ENCODE data around the gene CLC.

Gene CLC

DNA sequence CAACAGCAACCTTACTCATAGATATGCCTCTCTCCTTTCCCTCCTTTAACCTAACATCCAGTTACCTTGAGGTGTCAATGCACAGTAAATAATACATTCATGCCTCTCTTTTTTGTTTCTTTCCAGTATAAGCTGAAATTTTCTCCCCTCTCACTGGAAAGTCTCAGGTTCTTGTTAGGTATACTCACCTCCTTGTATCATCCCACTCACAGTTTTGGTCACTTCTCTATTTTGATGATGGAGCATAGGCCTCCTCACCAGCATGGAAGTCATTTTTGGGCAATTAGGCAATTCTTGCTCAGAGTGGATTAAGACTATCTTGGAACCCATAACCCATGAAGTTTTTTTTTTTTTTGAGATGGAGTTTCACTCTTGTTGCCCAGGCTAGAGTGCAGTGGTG lies 39.3 kb downstream of the CLC start (continued):
- TF ChIP-seq ISL1 (CRISPR knock-in tag; IDR thresholded peaks at IDR 0.05) (no peak), ZC3H10 (CRISPR knock-in tag; IDR thresholded peaks at IDR 0.05) (no peak), ZFP30 (CRISPR knock-in tag; IDR thresholded peaks at IDR 0.05) (no peak), GLIS3 (CRISPR knock-in tag; IDR thresholded peaks at IDR 0.05) (no peak), BACH2 (CRISPR knock-in tag; IDR thresholded peaks at IDR 0.05; ENCODE audit: borderline replicate concordance) (no peak), ARNTL (CRISPR knock-in tag; IDR thresholded peaks at IDR 0.05; ENCODE audit: borderline replicate concordance, low read depth) (no peak)

DNA sequence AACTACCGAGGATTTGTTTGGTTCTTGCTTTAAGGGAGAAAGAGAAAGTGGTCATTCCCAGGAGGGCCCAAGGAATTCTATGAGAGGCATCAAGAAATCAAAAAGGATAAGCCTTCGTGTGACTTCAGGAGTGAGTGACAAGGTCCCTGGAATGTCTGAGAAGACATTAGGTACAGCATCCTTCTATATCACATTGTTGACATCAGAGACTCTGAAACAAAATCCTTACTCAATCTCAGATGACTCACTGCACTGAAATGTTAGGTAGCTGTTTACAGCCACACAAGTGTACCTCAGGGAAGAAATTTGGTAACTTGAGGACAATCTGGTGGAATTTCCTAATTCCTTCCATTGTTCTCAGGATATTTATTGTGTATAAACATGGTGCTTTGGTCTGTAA lies 41.4 kb downstream of the CLC start:
- ATAC-seq = no peak
- TF ChIP-seq ISL1 (CRISPR knock-in tag; IDR thresholded peaks at IDR 0.05) (no peak), ZFP30 (CRISPR knock-in tag; IDR thresholded peaks at IDR 0.05) (no peak), GLIS3 (CRISPR knock-in tag; IDR thresholded peaks at IDR 0.05) (no peak)

DNA sequence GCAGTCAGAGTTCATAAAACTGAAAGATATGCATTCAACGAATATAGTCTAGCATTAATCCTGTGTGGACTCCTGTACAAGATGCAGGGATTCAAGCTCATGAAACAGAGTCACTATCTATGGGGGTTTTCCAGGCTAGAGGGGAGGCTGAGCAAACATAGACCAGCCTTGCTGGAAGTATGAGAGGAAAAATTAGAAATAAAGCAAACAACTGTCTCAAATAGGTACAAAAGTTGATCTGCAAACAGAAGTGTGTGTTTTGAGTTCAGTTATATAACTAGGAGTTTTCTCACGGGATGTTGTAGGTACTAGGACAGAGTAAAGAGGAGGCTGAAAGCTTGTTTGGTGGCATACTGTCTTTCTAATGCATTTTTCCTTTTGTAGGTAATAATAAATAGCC lies 42.1 kb downstream of the CLC start:
- no peak for ATAC-seq
- TF ChIP-seq ISL1 (CRISPR knock-in tag; IDR thresholded peaks at IDR 0.05) (no peak), OSR1 (CRISPR knock-in tag; IDR thresholded peaks at IDR 0.05) (no peak), ZC3H10 (CRISPR knock-in tag; IDR thresholded peaks at IDR 0.05) (no peak), ZFP30 (CRISPR knock-in tag; IDR thresholded peaks at IDR 0.05) (no peak), CREB5 (CRISPR knock-in tag; IDR thresholded peaks at IDR 0.05; ENCODE audit: low read depth) (no peak), POU6F1 (CRISPR knock-in tag; IDR thresholded peaks at IDR 0.05; ENCODE audit: borderline replicate concordance, low read depth) (no peak), ARNTL (CRISPR knock-in tag; IDR thresholded peaks at IDR 0.05; ENCODE audit: borderline replicate concordance, low read depth) (no peak), ZNF565 (CRISPR knock-in tag; conservative IDR thresholded peaks at IDR 0.05; ENCODE audit: low read depth) (no peak), PPARA (CRISPR knock-in tag; IDR thresholded peaks at IDR 0.05; ENCODE audit: borderline replicate concordance) (no peak), SNAI2 (CRISPR knock-in tag; IDR thresholded peaks at IDR 0.05) (no peak), CSDC2 (CRISPR knock-in tag; IDR thresholded peaks at IDR 0.05) (no peak), RARB (CRISPR knock-in tag; IDR thresholded peaks at IDR 0.05) (no peak), ESRRG (CRISPR knock-in tag; IDR thresholded peaks at IDR 0.05) (no peak), TCF4 (CRISPR knock-in tag; IDR thresholded peaks at IDR 0.05; ENCODE audit: borderline replicate concordance) (no peak), GLIS3 (CRISPR knock-in tag; IDR thresholded peaks at IDR 0.05) (no peak), ZNF8 (CRISPR knock-in tag; IDR thresholded peaks at IDR 0.05) (no peak), ZNF70 (CRISPR knock-in tag; IDR thresholded peaks at IDR 0.05) (no peak)
- TF ChIP-seq, protein P1, sequence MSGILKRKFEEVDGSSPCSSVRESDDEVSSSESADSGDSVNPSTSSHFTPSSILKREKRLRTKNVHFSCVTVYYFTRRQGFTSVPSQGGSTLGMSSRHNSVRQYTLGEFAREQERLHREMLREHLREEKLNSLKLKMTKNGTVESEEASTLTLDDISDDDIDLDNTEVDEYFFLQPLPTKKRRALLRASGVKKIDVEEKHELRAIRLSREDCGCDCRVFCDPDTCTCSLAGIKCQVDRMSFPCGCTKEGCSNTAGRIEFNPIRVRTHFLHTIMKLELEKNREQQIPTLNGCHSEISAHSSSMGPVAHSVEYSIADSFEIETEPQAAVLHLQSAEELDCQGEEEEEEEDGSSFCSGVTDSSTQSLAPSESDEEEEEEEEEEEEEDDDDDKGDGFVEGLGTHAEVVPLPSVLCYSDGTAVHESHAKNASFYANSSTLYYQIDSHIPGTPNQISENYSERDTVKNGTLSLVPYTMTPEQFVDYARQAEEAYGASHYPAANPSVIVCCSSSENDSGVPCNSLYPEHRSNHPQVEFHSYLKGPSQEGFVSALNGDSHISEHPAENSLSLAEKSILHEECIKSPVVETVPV (CRISPR knock-in tag; IDR thresholded peaks at IDR 0.05) = no peak
- TF ChIP-seq, protein P2, sequence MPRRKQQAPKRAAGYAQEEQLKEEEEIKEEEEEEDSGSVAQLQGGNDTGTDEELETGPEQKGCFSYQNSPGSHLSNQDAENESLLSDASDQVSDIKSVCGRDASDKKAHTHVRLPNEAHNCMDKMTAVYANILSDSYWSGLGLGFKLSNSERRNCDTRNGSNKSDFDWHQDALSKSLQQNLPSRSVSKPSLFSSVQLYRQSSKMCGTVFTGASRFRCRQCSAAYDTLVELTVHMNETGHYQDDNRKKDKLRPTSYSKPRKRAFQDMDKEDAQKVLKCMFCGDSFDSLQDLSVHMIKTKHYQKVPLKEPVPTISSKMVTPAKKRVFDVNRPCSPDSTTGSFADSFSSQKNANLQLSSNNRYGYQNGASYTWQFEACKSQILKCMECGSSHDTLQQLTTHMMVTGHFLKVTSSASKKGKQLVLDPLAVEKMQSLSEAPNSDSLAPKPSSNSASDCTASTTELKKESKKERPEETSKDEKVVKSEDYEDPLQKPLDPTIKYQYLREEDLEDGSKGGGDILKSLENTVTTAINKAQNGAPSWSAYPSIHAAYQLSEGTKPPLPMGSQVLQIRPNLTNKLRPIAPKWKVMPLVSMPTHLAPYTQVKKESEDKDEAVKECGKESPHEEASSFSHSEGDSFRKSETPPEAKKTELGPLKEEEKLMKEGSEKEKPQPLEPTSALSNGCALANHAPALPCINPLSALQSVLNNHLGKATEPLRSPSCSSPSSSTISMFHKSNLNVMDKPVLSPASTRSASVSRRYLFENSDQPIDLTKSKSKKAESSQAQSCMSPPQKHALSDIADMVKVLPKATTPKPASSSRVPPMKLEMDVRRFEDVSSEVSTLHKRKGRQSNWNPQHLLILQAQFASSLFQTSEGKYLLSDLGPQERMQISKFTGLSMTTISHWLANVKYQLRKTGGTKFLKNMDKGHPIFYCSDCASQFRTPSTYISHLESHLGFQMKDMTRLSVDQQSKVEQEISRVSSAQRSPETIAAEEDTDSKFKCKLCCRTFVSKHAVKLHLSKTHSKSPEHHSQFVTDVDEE (CRISPR knock-in tag; IDR thresholded peaks at IDR 0.05) = no peak
- TF ChIP-seq, protein P3, sequence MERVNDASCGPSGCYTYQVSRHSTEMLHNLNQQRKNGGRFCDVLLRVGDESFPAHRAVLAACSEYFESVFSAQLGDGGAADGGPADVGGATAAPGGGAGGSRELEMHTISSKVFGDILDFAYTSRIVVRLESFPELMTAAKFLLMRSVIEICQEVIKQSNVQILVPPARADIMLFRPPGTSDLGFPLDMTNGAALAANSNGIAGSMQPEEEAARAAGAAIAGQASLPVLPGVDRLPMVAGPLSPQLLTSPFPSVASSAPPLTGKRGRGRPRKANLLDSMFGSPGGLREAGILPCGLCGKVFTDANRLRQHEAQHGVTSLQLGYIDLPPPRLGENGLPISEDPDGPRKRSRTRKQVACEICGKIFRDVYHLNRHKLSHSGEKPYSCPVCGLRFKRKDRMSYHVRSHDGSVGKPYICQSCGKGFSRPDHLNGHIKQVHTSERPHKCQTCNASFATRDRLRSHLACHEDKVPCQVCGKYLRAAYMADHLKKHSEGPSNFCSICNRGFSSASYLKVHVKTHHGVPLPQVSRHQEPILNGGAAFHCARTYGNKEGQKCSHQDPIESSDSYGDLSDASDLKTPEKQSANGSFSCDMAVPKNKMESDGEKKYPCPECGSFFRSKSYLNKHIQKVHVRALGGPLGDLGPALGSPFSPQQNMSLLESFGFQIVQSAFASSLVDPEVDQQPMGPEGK (CRISPR knock-in tag; IDR thresholded peaks at IDR 0.05; ENCODE audit: borderline replicate concordance) = no peak
